Muscle of back (tissue), 11 donors: ENCODE data around the gene ARID3B. TPM values are rescaled to one million over a fixed set of nuclear protein-coding genes. Genes with fewer than 3 reads are reported as not detected.
"Not testable (repeated sequence)": the region's sequence is repeated elsewhere in the genome, so short reads cannot be mapped to it uniquely, and the experiment has no call there.

Experiments
- DNase-seq, 3 donors: peaks; one replicate each; pipeline versions ENCODE4 v3.0.0 to v3.0.0-alpha.2; 2013
- polyA plus RNA-seq, 10 donors: library from polyadenylated mRNA; unstranded; fragments of 120-200 nt; gene quantifications; one replicate each; pipeline ENCODE4 v1.2.1, GENCODE V29; 2013; ENCODE audit not compliant: insufficient read length in 10 of 10

Gene ARID3B
- polyA plus RNA-seq, 10 donors, result 3.5 to 6.5 (median 4.9) TPM

DNA sequence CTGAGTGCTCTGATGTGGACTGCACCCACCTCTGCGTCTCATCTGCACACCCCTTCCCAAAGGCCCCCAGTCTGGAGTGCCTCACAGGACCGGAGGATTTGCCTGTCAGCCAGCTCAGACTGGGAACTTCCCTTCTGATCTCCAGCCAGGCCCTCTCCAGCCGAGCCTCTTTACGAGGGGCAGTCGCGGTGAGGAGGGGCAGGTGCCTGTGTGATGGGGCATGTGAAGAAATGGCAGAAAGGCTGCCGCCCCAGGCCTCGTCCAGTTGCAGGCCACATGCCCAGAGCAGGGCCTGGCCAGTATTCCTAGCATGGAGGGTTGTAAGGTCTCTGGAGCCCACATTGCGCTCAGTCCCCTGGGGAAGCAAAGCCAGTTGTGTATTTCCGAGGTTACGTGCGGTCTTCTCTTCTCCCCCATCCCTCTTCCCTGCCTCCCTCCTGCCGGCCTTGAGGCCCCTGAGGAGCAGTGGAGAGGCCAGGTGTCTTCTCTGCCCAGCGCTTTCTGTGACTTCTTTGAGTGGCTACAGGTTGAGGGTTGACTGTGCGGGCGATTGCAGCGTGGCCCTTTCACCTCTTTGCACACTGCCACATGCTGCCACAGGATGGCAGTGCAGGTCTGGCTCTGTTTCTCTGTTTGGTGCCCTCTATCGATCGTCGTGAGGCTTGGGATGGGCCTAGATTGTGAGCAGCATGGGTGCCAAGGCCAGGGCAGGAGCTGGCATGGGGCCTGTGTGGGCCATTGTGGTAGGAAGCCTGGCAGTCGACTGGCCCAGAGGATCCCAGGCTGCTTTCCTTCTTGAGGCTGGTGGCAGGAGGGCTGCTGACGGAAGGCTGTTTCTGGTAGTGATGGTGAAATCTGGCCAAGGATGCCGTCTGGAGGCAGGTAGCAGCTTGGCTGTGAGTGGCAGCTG is 79.9 kb downstream of the ARID3B start:
- peak in 2 of 3 donors; percentile 34 to 53 for DNase-seq

DNA sequence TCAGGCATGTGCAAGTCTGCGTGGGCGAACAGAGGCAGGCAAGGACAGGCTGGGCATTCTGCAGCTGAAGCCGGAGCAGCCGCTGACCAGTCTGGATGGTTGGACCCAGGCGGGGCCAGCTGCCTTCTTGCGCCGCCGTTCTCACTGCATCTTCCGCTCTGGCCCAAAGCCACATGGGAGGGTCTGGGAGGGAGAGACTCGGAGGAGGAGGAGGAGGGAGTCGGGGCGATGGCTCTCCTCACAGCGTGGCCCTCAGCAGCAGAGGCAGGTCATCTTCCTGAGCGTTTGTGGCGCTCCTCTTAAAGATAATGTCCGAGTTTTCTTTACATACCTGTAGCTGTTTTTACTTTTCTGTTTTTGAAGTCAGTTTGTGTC is 80.5 kb downstream of the ARID3B start:
- DNase-seq, result no peak

DNA sequence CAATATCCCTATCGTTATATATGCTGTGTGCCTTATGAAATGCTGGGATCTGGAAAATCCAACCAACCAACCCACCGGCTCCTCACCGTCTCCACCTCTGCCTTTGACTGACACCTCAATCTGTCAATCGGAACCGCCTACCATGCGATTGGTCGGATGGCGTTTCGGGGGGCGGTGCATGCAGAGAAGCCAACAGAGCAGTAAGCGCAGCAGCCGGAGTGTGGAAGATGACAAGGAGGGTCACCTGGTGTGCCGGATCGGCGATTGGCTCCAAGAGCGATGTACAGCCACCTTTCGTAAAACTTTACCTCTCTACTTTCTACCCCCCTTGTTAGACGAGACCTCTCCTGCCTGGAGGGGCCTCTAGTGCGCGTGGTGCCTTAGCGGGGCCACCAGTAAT is 80.9 kb downstream of the ARID3B start:
- DNase-seq, result no peak

DNA sequence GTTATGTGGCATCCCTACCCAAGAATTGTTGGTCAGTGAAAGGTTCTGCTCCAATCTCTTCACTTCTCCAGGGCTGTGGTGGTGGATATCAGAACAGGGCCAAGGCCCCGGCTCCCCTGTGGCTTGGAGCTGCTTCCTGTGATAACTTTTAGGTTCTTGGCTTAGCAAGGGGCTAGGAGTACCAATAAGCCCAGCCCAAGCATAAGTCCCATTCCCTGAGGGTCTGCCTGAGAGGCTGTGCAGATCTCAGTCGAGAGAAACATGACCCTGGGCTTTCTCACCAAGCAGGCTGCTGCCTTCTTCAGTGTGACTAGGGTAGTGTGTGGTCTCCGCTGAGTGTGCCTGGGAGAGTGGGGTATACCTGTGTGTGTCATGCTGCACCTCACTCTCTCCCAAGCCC is 81.7 kb downstream of the ARID3B start:
- DNase-seq, result no peak

DNA sequence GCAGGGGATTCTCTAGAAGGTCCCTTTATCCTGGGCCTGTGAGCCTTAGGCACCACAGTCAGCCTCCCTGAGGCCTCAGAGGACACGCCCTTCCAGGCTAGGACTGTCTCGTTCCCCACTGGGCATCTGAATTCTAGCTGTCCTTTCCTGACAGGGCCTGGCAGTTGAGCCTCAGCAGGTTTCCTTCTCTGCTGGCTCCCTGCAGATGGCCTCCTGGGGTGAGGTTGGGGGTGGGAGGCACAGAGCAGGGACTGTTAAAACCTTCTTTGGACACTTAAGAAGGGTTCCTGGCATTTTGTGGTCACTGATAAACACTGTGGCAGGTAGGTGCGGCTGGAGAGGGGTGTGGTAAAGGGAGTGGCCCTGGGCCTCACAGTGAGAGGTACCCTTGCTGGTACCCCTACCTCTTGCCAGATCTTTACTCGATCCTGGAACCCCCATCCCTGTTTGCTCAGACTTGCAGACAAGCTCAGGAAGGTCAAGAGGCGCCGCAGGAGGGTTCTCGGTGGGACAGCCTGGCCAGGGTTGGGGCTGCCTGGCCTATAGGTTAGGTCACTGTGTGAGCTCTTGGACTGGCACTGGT is 83.1 kb downstream of the ARID3B start:
- DNase-seq, result no peak

DNA sequence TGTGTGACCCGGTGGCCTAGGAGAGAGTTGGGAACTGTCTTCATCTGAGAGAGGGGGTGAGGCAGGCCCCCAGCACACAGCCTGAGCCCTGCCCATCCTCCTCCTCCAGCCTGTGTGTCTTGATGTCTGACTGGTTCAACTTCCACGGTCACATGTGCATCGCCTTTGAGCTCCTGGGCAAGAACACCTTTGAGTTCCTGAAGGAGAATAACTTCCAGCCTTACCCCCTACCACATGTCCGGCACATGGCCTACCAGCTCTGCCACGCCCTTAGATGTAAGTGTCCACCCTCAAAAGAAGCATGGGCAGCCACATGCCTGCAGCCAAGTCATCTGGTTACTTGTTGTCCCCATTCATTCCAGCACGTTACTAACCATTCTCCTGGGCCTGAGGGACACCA is 84.7 kb downstream of the ARID3B start:
- DNase-seq, result no peak

DNA sequence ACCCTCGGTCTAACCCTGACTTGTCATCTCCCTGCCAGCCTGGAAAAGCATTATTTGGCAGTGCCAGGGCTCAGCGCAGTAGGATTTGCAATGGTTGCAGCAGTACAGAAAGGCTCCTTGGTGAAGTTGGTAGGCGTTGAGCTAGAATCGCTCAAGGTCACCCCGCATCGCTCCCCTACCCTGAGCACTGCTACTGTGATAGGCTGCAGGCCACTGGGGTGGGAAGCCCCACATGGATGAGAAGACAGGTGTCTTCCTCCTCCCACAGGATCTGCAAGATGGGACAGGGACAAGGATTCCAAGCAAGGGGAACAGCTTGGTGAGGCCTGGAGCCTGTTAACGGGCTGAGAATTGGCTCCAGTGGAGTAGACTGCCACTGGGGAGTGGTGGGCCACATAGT is 85.3 kb downstream of the ARID3B start:
- no peak for DNase-seq

DNA sequence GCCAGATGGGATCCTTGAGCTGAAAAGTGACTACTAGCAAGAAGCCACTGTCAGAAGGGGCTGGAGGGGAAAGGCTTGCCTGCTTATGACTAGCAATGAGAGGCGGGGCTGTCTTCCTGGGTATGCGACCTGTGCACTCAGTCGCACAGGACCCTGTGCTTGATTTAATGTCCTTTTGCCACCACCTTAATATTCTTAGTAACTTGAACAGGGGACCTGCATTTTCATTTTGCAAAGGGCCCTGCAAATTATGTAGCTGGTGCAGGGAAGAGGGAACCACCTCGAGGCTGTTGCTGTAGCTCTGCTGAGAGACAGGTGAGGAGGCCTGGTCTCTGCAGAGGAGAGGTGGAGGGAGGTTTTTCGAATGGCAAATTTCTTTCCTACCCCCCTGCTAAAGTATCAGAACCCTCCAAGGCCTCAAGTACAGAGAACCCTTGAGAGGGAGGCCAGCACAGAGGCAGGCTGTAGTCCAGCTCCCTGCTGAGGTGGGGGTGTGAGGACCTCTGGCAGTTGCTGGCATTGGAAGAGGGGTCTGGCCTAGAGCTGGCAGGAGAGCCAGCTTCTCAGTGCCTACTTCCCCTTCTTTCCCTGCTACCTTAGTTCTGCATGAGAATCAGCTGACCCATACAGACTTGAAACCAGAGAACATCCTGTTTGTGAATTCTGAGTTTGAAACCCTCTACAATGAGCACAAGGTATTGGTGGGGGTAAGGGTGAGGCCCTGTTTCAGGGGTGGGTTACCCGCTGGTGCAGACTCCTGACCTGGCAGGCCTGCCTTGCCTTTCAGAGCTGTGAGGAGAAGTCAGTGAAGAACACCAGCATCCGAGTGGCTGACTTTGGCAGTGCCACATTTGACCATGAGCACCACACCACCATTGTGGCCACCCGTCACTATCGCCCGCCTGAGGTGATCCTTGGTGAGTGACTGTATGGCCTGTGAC is 86.0 kb downstream of the ARID3B start:
- DNase-seq, result no peak

DNA sequence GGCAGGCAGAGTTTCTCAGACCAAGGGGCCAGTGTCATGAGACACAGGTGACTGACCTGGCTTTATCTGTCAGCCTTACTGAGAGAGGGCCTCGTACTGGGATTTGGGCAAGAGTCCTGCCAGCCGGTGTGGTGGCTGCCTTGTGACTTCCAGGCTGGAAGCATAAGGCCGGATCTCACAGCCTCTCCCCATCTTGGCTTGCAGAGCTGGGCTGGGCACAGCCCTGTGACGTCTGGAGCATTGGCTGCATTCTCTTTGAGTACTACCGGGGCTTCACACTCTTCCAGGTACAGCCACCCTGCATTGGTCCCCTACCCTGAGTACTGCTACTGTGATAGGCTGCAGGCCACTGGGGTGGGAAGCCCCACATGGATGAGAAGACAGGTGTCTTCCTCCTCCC is 86.7 kb downstream of the ARID3B start:
- no peak for DNase-seq

DNA sequence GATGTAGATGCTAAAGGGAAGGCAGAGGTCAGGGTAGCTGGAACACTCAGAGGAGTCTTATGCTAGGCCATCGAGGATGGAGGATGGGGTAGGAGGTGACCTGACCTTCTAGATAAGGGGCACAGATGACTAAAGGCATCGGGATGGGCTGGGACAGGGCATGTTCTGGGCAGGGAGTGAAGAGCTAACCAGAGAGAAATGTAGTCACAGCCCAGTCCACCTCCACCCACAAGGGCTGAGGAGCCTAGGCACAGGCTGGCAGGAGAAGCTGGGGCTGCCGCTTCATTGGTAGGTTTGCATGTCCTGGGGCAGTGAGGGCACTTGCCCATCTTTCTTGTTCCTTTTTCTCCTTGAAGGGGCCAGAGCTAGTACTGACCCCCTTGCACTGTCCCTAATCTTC is 87.2 kb downstream of the ARID3B start:
- no peak for DNase-seq

DNA sequence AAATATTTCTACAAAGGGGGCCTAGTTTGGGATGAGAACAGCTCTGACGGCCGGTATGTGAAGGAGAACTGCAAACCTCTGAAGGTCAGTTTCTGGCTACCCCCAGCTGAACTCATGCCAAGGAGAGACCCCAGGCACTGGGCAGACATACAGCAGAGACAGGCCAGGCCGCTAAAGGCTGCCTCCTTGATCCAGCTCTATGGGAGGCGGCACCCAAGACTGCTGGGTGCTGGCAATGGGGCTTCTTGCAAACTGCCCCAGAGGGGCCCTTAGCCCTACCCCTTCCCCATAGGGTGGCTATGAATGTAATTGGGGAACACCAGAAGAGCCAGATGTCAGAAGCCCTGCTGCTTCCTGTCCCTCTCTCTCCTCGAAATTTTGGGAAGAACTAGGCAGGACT is 87.9 kb downstream of the ARID3B start:
- DNase-seq, result no peak

DNA sequence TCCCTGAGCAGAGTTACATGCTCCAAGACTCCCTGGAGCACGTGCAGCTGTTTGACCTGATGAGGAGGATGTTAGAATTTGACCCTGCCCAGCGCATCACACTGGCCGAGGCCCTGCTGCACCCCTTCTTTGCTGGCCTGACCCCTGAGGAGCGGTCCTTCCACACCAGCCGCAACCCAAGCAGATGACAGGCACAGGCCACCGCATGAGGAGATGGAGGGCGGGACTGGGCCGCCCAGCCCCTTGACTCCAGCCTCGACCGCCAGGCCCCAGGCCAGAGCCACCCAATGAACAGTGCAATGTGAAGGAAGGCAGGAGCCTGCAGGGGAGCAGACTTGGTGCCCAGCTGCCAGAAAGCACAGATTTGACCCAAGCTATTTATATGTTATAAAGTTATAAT is 88.7 kb downstream of the ARID3B start:
- not testable (repeated sequence) for DNase-seq

DNA sequence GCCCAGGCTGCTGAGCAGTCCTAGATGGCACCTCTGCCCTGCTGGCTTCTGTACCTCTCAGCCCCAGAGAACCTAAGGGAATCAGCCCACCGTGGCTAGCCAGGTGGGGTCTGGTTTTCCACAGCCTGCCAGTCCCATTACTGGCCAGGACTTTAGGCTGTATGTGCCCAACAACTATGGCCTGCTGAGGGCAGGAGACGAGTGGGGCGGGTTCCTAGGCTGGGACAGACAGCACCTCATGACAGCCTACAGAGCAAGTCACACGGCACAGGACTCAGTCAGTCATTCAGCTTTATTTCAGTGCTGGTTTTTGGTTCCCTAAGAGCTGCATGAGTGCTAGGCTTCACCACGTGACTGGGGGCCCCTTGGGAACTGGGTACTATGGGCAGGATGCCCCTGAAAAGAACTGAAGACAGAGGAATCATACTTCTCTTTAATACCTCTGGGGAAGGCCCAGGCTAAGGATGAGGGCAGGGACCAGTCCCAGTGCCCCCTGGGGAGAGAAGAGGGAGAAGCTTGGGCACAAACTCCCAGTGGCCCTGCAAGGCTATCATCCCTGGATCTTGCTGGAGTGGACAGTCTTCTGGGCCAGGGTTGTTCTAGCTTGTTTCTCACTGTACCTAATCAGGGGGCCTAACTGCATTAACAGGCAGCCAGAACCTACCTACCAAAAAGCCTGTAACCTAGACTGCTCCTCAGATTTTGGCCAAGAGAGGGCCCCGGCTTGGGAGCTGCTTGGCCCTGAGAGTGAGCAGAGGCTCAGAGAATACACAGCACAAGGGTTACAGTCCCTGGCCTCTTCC is 89.5 kb downstream of the ARID3B start:
- no peak for DNase-seq

DNA sequence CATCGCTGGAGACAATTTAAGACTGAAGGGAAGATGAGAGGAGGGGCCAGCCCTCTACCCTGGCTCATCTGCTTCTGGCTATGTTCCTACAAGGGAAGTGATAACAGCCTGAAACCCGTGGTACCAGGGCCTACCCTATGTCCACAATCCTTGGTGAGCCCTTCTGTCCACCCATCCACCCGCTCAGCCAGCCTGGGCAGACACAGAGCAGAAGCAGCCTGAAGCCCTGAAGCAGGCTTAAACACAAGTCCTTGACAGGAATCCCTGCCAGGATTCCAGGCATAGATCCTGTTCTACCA is 90.0 kb downstream of the ARID3B start:
- no peak for DNase-seq

DNA sequence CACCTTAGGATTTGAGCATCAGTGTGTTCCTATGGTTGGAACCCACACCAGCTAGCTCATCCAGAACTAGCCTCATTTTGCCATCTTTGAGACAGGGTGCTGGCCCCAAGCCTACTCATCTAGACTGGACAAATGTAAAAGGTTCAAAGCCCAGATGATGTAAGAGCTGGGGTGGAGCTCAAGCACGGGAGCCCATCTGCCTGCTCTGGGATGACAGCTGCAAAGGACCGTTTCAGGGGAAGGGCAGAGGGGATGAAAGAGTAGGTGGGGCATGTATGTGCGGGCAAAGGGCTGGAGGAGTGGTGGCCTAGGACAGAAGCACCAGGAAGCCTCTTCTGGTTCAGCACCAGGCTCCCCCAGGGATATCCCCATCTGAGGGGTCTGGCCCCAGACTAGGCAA is 90.4 kb downstream of the ARID3B start:
- no peak for DNase-seq

DNA sequence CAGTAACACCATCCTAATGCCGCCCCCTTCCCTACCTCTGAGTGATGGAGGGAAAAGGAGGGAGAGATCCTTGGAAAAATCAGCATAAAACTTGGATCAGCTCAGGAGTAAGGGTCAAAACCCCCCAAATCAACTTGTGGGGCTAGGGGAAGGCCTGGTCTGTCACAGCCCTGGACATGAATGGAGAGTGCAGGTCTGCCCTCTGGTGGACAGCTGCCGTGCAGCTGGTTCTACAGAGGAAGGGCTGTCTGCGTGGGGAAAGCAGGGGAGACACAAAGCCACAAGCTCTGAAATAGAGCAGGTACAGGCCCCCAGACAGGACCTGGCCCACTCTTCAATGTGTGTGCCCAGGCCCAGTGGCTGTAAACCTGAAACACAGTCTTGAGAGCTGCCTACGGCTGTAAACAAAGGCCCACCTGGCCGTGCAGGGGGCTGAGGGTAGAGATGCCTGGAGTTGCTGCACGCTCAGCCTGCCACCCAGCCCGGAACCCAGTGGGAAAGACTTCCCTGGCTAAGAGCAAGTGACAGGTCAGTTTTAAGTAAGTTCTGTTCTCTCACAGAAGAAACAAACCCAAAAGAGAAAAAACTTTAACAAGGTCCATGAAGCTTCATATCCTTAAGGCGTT is 91.0 kb downstream of the ARID3B start:
- DNase-seq, result peak in 2 of 3 donors; percentile 61 to 78

DNA sequence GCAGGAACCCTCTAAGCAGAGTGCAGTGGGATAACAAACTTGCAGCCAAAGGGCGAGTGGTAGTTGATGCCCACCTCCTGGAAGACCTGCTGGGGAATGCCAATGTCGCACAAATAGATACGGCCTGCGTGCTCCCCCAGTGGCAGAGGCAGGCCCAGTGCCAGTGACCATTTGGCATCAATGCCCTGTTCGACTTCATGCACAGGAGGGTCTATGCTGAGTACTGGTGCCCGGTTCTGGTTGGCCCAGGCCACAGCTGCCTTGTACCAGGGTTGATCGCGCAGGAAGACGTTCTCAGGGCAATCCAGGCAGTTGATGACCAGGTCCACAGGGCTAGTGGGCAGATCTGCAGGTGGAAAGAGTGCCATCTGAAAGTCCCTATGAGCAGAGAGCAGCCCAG is 91.6 kb downstream of the ARID3B start:
- DNase-seq, result no peak

DNA sequence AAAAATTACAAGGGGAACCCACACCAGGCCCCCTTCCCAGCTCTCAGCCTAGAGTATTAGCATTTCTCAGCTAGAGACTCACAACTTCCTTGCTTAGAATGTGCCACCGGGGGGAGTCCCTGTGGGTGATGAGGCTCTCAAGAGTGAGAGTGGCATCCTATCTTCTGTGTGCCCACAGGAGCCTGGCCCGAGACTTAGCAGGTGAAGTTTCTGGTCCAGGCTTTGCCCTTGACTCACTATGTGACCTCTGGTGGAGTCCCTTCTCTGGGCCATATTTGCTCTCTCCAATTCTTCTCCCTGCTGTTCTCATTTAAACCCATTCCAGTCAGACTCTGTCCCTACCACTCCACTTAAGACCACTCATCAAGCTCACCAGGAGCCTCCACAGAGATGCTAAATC is 92.8 kb downstream of the ARID3B start:
- DNase-seq, result no peak

DNA sequence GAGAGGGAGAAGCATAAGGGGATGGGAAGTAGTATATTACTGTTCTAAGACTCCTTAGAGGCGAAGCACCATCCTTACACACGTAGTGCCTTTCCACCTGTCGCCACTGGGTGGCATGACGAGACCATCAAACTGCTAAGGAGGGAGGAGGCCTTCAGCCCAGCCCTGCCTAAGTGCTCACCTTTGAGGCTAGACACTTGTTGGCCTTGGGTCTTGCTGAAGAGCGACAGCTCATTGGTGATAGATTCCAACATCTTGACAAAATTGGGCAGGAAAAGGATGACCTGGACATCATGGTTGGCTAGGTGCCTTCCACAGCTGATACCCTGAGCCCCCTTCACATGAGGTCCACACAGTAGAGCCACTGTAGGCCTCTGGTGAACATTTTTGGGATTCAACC is 94.2 kb downstream of the ARID3B start:
- DNase-seq, result peak in 2 of 3 donors; percentile 59 to 68

DNA sequence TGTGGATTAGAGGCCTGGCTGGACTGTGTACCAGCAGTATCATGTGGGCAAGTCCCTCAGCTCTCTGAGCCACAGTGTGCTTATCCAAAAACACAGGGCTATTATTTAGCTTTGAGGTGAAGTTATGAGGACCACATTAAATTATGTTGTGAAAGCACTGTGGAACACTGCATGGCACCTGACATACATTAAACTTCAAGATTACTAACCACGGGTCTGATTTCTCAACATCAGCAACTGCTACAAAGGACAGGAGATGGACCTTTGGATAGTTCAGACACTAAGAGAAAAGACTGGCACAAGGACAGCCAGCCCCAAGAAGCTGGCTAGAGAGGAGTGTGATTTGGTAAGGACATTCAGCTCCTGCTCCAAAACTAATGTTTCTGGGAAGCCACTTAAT is 96.0 kb downstream of the ARID3B start:
- DNase-seq, result no peak

DNA sequence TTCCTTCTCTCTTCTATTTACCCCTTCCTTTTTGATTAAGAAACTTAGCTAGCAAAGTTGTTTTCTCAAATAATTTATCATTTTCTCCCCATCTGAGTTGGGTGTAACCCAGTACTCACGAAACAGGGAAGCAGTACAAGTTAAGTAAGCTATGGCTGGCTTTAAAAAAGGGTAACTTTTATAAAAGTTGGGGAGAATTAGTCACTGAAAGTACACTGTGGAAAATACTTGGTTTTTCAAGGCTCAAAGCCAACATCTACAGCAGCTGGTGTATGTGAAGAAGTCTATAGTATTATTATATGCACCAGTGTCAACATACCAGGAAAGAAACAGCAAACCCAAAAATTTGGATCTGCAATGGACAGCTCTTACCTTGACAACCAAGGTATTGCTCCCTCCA is 100.1 kb downstream of the ARID3B start:
- DNase-seq, result no peak
